WTC11 (cell line): Measurements from ENCODE around the gene GATAD2A. TPM values are rescaled to one million over a fixed set of nuclear protein-coding genes. Genes with fewer than 3 reads are reported as not detected.

Experiments used
- ATAC-seq: fragments of 200-7000 bp; cut with Tn5 transposase; 2 replicates; pipeline ENCODE4 v1.10.0; 2021; ENCODE audit warnings: mild to moderate bottlenecking, moderate library complexity
- CTCF ChIA-PET: fragments of 300-600 bp; sonication (Branson Sonifier 250); formaldehyde crosslinking; loops from one replicate; lab custom pipeline; 2021; ENCODE audit warnings: antibody characterized with exemption; lab: Charles Lee
- POLR2A ChIA-PET: fragments of 350-600 bp; sonication (Branson Sonifier 250); formaldehyde crosslinking; loops from one replicate; lab custom pipeline; 2021; ENCODE audit warnings: antibody characterized with exemption; lab: Charles Lee
- DNase-seq: peaks from one replicate; pipeline ENCODE4 v3.0.0; 2021; ENCODE audit warnings: low spot score
- H3K27ac Mint-ChIP-seq: 2 replicates; pipeline ENCODE4 v1.8.0; 2021; ENCODE audit warnings: mixed read lengths
- H3K27me3 Mint-ChIP-seq: 2 replicates; pipeline ENCODE4 v1.8.0; 2021; ENCODE audit warnings: low read depth, mild to moderate bottlenecking, moderate library complexity, mixed read lengths
- H3K36me3 Mint-ChIP-seq: 2 replicates; pipeline ENCODE4 v1.8.0; 2021; ENCODE audit warnings: mixed read lengths
- H3K4me1 Mint-ChIP-seq: 2 replicates; pipeline ENCODE4 v1.8.0; 2022; ENCODE audit warnings: mixed read lengths
- H3K4me3 Mint-ChIP-seq: 2 replicates; pipeline ENCODE4 v1.8.0; 2021; ENCODE audit warnings: mild to moderate bottlenecking, moderate library complexity, mixed read lengths
- H3K9me3 Mint-ChIP-seq: 2 replicates; pipeline ENCODE4 v1.8.0; 2021; ENCODE audit warnings: mixed read lengths
- CTCF ChIP-seq: fragments of 200-600 bp; IDR thresholded peaks from 2 replicates; pipeline ENCODE4 v1.8.0; 2022; ENCODE audit warnings: antibody characterized with exemption
- E2F5 ChIP-seq: sonication (generic); formaldehyde crosslinking; IDR thresholded peaks from 2 replicates; pipeline ENCODE4 v1.8.1; 2022; ENCODE audit warnings: mild to moderate bottlenecking, moderate library complexity, missing genetic modification reagents
- ETV6 ChIP-seq: sonication (generic); formaldehyde crosslinking; IDR thresholded peaks from 2 replicates; pipeline ENCODE4 v1.8.1; 2022; ENCODE audit warnings: mild to moderate bottlenecking, missing genetic modification reagents
- FOXP4 ChIP-seq: sonication (generic); formaldehyde crosslinking; IDR thresholded peaks from 2 replicates; pipeline ENCODE4 v1.8.0; 2022; ENCODE audit warnings: mild to moderate bottlenecking, missing genetic modification reagents
- MXD4 ChIP-seq: fragments of 250-450 bp; sonication (Bioruptor Pico); IDR thresholded peaks from 2 replicates; pipeline ENCODE4 v1.8.0; 2021; ENCODE audit warnings: mild to moderate bottlenecking, moderate library complexity, borderline replicate concordance
- NFATC4 ChIP-seq: fragments of 250-450 bp; sonication (Bioruptor Pico); IDR thresholded peaks from 2 replicates; pipeline ENCODE4 v1.9.0; 2021; ENCODE audit warnings: mild to moderate bottlenecking
- NR1H2 ChIP-seq: sonication (generic); formaldehyde crosslinking; IDR thresholded peaks from 2 replicates; pipeline ENCODE4 v1.9.0; 2021; ENCODE audit warnings: mild to moderate bottlenecking, moderate library complexity, missing genetic modification reagents
- NR2C2 ChIP-seq: sonication (generic); formaldehyde crosslinking; IDR thresholded peaks from 2 replicates; pipeline ENCODE4 v1.8.0; 2022; ENCODE audit warnings: mild to moderate bottlenecking, missing genetic modification reagents
- NR3C1 ChIP-seq: sonication (generic); formaldehyde crosslinking; conservative IDR thresholded peaks from 2 replicates; pipeline ENCODE4 v1.8.1; 2023; ENCODE audit warnings: low read depth, mild to moderate bottlenecking, missing genetic modification reagents
- RELA ChIP-seq: sonication (generic); formaldehyde crosslinking; IDR thresholded peaks from 2 replicates; pipeline ENCODE4 v1.8.1; 2022; ENCODE audit warnings: missing genetic modification reagents, mild to moderate bottlenecking, borderline replicate concordance
- SP1 ChIP-seq: sonication (generic); formaldehyde crosslinking; conservative IDR thresholded peaks from 2 replicates; pipeline ENCODE4 v1.8.1; 2022; ENCODE audit warnings: missing genetic modification reagents
- ZNF232 ChIP-seq: sonication (generic); formaldehyde crosslinking; IDR thresholded peaks from 2 replicates; pipeline ENCODE4 v1.8.0; 2022; ENCODE audit warnings: mild to moderate bottlenecking, missing genetic modification reagents
- ZNF263 ChIP-seq: sonication (generic); formaldehyde crosslinking; IDR thresholded peaks from 2 replicates; pipeline ENCODE4 v1.8.1; 2022; ENCODE audit warnings: low read depth, mild to moderate bottlenecking, moderate library complexity, missing genetic modification reagents
- total RNA-seq: library from RNA; stranded (reverse); gene quantifications from 3 replicates; pipeline ENCODE4 v1.2.3, GENCODE V29; 2021
- TF ChIP-seq, protein P1 (sequence below): sonication (generic); formaldehyde crosslinking; IDR thresholded peaks from 2 replicates; pipeline ENCODE4 v1.8.1; 2023; ENCODE audit warnings: mild to moderate bottlenecking, moderate library complexity, missing genetic modification reagents
- TF ChIP-seq, protein P2 (sequence below): sonication (generic); formaldehyde crosslinking; IDR thresholded peaks from 2 replicates; pipeline ENCODE4 v1.8.1; 2022; ENCODE audit warnings: low read depth, mild to moderate bottlenecking, moderate library complexity, missing genetic modification reagents, borderline replicate concordance
- TF ChIP-seq, protein P3 (sequence below): fragments of 250-450 bp; sonication (Bioruptor Pico); IDR thresholded peaks from 2 replicates; pipeline ENCODE4 v2.1.2; 2022; ENCODE audit warnings: mild to moderate bottlenecking, moderate library complexity
- TF ChIP-seq, protein P4 (sequence below): fragments of 250-450 bp; sonication (Bioruptor Pico); IDR thresholded peaks from 2 replicates; pipeline ENCODE4 v1.9.0; 2021; ENCODE audit warnings: moderate library complexity, mild to moderate bottlenecking, inconsistent platforms, borderline replicate concordance

GATAD2A gene
- total RNA-seq, 1 experiment from 2014 or later, result 209 TPM

- H3K36me3 Mint-ChIP-seq, result peaks cover 7% of the 10 kb centered on the region; the same call in 1 of the 2 replicates
- CTCF ChIA-PET, result interaction anchor here (0.8 to 14.4 kb wide), 4 partner anchors 13 to 353 kb away, joined by 3 to 408 read pairs (median 4); no protein-coding TSS in a partner anchor
- H3K27me3 Mint-ChIP-seq, result no peaks in the 10 kb centered on the region; the same call in 1 of the 2 replicates
- no peak for ATAC-seq
- no peak overlapping the region for H3K27ac Mint-ChIP-seq
- TF ChIP-seq NFATC4 (CRISPR knock-in tag) (no peak), SP1 (CRISPR knock-in tag) (no peak), NR3C1 (no peak), ZNF263 (CRISPR knock-in tag) (no peak), NR1H2 (CRISPR knock-in tag) (no peak), ETV6 (CRISPR knock-in tag) (no peak), CTCF (no peak), MXD4 (CRISPR knock-in tag) (no peak), RELA (CRISPR knock-in tag) (no peak), ZNF232 (CRISPR knock-in tag) (no peak), E2F5 (CRISPR knock-in tag) (no peak), FOXP4 (CRISPR knock-in tag) (no peak), NR2C2 (CRISPR knock-in tag) (no peak)
- TF ChIP-seq, protein P1, sequence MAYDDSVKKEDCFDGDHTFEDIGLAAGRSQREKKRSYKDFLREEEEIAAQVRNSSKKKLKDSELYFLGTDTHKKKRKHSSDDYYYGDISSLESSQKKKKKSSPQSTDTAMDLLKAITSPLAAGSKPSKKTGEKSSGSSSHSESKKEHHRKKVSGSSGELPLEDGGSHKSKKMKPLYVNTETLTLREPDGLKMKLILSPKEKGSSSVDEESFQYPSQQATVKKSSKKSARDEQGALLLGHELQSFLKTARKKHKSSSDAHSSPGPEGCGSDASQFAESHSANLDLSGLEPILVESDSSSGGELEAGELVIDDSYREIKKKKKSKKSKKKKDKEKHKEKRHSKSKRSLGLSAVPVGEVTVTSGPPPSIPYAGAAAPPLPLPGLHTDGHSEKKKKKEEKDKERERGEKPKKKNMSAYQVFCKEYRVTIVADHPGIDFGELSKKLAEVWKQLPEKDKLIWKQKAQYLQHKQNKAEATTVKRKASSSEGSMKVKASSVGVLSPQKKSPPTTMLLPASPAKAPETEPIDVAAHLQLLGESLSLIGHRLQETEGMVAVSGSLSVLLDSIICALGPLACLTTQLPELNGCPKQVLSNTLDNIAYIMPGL (CRISPR knock-in tag), result no peak
- TF ChIP-seq, protein P2, sequence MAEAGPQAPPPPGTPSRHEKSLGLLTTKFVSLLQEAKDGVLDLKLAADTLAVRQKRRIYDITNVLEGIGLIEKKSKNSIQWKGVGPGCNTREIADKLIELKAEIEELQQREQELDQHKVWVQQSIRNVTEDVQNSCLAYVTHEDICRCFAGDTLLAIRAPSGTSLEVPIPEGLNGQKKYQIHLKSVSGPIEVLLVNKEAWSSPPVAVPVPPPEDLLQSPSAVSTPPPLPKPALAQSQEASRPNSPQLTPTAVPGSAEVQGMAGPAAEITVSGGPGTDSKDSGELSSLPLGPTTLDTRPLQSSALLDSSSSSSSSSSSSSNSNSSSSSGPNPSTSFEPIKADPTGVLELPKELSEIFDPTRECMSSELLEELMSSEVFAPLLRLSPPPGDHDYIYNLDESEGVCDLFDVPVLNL (CRISPR knock-in tag), result no peak
- TF ChIP-seq, protein P3, sequence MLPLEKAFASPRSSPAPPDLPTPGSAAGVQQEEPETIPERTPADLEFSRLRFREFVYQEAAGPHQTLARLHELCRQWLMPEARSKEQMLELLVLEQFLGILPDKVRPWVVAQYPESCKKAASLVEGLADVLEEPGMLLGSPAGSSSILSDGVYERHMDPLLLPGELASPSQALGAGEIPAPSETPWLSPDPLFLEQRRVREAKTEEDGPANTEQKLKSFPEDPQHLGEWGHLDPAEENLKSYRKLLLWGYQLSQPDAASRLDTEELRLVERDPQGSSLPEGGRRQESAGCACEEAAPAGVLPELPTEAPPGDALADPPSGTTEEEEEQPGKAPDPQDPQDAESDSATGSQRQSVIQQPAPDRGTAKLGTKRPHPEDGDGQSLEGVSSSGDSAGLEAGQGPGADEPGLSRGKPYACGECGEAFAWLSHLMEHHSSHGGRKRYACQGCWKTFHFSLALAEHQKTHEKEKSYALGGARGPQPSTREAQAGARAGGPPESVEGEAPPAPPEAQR (CRISPR knock-in tag), result no peak
- TF ChIP-seq, protein P4, sequence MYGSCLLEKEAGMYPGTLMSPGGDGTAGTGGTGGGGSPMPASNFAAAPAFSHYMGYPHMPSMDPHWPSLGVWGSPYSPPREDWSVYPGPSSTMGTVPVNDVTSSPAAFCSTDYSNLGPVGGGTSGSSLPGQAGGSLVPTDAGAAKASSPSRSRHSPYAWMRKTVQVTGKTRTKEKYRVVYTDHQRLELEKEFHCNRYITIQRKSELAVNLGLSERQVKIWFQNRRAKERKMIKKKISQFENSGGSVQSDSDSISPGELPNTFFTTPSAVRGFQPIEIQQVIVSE (CRISPR knock-in tag), result no peak
- TF ChIP-seq, all 79 proteins: peak for 0
- Mint-ChIP-seq H3K9me3 (no peaks in the 10 kb centered on the region), H3K4me3 (no peak overlapping the region), H3K4me1 (peaks cover 13% of the 10 kb centered on the region)
- POLR2A ChIA-PET, result interaction anchor here (0.6 to 1.2 kb wide), 2 partner anchors 23 to 92 kb away, joined by 3 read pairs; no protein-coding TSS in a partner anchor
- DNase-seq, result no peak
Observed at GRCh38 chr19:19527674-19528625, 122.5 kb downstream of the GATAD2A start.
